Effector memory CD8-positive, alpha-beta T cell (primary cell): ENCODE measurements around the gene USP17L19.
"Not testable (repeated sequence)": the region's sequence is repeated elsewhere in the genome, so short reads cannot be mapped to it uniquely, and the experiment has no call there.

Source experiments
- ATAC-seq: fragments of 150-1000 bp; cut with Tn5 transposase; replicated peaks from 2 replicates; pipeline ENCODE4 v1.10.0; 2021; ENCODE audit warnings: mild to moderate bottlenecking, moderate library complexity
- DNase-seq, 3 experiments: peaks; one replicate each; pipeline ENCODE4 v3.0.0; 2021
- H3K27ac Mint-ChIP-seq, 2 donors: one replicate each; pipeline ENCODE4 v1.8.0; 2022; ENCODE audit warnings: mild to moderate bottlenecking in 2 of 2, mixed read lengths in 2 of 2, moderate library complexity in 2 of 2
- H3K27me3 Mint-ChIP-seq, 2 donors: one replicate each; pipeline ENCODE4 v1.8.0; 2022; ENCODE audit warnings: mixed read lengths in 2 of 2
- H3K36me3 Mint-ChIP-seq: one replicate; pipeline ENCODE4 v1.8.0; 2022; ENCODE audit warnings: mild to moderate bottlenecking, moderate library complexity, mixed read lengths; ENCODE audit not compliant: insufficient read depth
- H3K4me1 Mint-ChIP-seq, 2 donors: one replicate each; pipeline ENCODE4 v1.8.0; 2022; ENCODE audit warnings: low read depth in 2 of 2, mixed read lengths in 2 of 2
- H3K4me3 Mint-ChIP-seq, 2 donors: one replicate each; pipeline ENCODE4 v1.8.0; 2022; ENCODE audit warnings: mild to moderate bottlenecking in 2 of 2, mixed read lengths in 2 of 2, moderate library complexity in 2 of 2
- H3K9me3 Mint-ChIP-seq, 2 donors: one replicate each; pipeline ENCODE4 v1.8.0; 2022; ENCODE audit warnings: mixed read lengths in 2 of 2

The USP17L19 gene

DNA sequence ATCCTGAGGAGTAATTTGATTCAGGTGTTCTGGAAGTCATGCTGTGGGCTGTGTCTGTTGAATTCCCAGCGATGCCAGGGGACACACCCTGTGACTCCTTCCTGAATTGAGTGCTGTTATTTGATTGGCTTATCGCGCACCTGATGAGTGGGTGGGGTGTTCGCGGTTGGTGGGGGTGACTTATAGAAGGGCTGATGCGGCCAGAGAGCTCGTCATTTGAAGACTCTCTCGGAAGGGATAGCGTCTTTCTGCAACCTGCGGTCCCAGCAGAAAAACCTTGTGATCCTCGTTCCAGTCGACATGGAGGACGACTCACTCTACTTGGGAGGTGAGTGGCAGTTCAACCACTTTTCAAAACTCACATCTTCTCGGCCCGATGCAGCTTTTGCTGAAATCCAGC is 14.1 kb downstream of the USP17L19 start, which contains the start of gene USP17L22:
USP17L22 (plus strand) TSS at position 301 of the 400 bp plus-strand sequence; CDS start at position 301, 0 bp downstream.
- H3K4me1 Mint-ChIP-seq, H3K27me3 Mint-ChIP-seq, H3K9me3 Mint-ChIP-seq, DNase-seq, H3K27ac Mint-ChIP-seq, ATAC-seq, H3K4me3 Mint-ChIP-seq, H3K36me3 Mint-ChIP-seq: not testable (repeated sequence)

DNA sequence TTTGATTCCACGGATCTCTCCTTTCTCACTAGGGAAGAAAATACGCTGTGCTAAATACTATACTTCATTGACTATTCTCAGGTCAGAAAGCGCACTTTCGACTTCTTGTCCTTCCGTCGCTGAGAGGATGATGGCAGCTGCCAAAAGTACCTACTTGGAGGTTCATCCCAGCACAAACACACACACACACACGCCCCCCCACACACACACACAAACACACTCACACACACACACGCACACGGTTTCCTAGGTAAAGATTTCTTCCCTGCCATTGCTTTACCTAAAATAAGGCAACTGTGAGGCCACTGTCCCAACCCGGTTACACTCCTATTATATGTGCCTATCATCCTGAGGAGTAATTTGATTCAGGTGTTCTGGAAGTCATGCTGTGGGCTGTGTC is 18.5 kb downstream of the USP17L19 start:
- not testable (repeated sequence) for H3K4me1 Mint-ChIP-seq, ATAC-seq, H3K27me3 Mint-ChIP-seq, DNase-seq, H3K27ac Mint-ChIP-seq, H3K4me3 Mint-ChIP-seq, H3K36me3 Mint-ChIP-seq, H3K9me3 Mint-ChIP-seq
